ENCODE results near the gene TIMM21. TPM values are rescaled to one million over a fixed set of nuclear protein-coding genes. Genes with fewer than 3 reads are reported as not detected.

TIMM21 gene
- total and polyA plus RNA-seq, 9 of the 15 experiments (the other 6 are each of a cell fraction or from before 2014, with no cell fraction given) = 54.7 to 229 (median 83.3) TPM

GRCh38 chr18:74191577-74191976 lies 43.3 kb downstream of the TIMM21 start (continued):
- no peak for TF ChIP-seq AFF4 (CRISPR knock-in tag; IDR thresholded peaks at IDR 0.05)
- TF ChIP-seq ZNF668 (CRISPR knock-in tag; IDR thresholded peaks at IDR 0.05) = no peak
- TF ChIP-seq ZNF785 (CRISPR knock-in tag; IDR thresholded peaks at IDR 0.05) = no peak
- no peak for TF ChIP-seq HDAC2 (IDR thresholded peaks at IDR 0.05)
- no peak for TF ChIP-seq ZBTB26 (CRISPR knock-in tag; IDR thresholded peaks at IDR 0.05)
- no peak for TF ChIP-seq ZNF696 (CRISPR knock-in tag; conservative IDR thresholded peaks at IDR 0.05)
- TF ChIP-seq CREM (IDR thresholded peaks at IDR 0.05; ENCODE audit: low read depth) = no peak

Data from K562 (cell line).